NCI-H187 (cell line): ENCODE measurements around the gene THRA.
A peak's percentile ranks its signal among the peaks of the same experiment; 100 is the strongest.

ENCODE experiments used
- DNase-seq, 2 experiments: peaks; one replicate each; lab custom pipeline; 2025; lab: John Stamatoyannopoulos, UW

The THRA gene

GRCh38 chr17:40062329-40063186 is at the start of gene THRA:
TSS of gene THRA (plus strand) at chr17:40062965. CDS start at chr17:40074489, 11,524 bp downstream.
- peak in 1 of 2 experiments; percentile 12 for DNase-seq

GRCh38 chr17:40014375-40014980 is 48.3 kb upstream of the THRA start:
- DNase-seq: no peak

GRCh38 chr17:40015005-40015997 is 47.5 kb upstream of the THRA start, which contains the start of gene CSF3:
TSS of gene CSF3 (plus strand) at chr17:40015440. CDS start at chr17:40015475, 35 bp downstream.
- no peak for DNase-seq

GRCh38 chr17:40015998-40016985 is 46.5 kb upstream of the THRA start:
- no peak for DNase-seq

GRCh38 chr17:40017422-40018080 is 45.2 kb upstream of the THRA start:
- no peak for DNase-seq

- DNase-seq: no peak
Observed at GRCh38 chr17:40018211-40019121, 44.3 kb upstream of the THRA start.

GRCh38 chr17:40019140-40019991 is 43.4 kb upstream of the THRA start:
- DNase-seq: no peak

GRCh38 chr17:40020146-40020545 is 42.6 kb upstream of the THRA start:
- DNase-seq: no peak

- no peak for DNase-seq
Observed at GRCh38 chr17:40021451-40021971, 41.3 kb upstream of the THRA start.

- no peak for DNase-seq
Observed at GRCh38 chr17:40022497-40022896, 40.3 kb upstream of the THRA start.

GRCh38 chr17:40022961-40023541 is 39.7 kb upstream of the THRA start:
- no peak for DNase-seq

- DNase-seq: no peak
Observed at GRCh38 chr17:40023590-40024292, 39.0 kb upstream of the THRA start.

- DNase-seq: no peak
Observed at GRCh38 chr17:40024901-40025300, 37.9 kb upstream of the THRA start.

GRCh38 chr17:40025559-40025958 is 37.2 kb upstream of the THRA start:
- DNase-seq: no peak

- DNase-seq: no peak
Observed at GRCh38 chr17:40025991-40026815, 36.6 kb upstream of the THRA start.
